ENCODE measurements around the gene GRIK5.

GRIK5 gene

GRCh38 chr19:42076380-42076944 lies 6.5 kb upstream of the GRIK5 start:
- DNase-seq (ENCODE audit: low read depth), result no peak

DNA sequence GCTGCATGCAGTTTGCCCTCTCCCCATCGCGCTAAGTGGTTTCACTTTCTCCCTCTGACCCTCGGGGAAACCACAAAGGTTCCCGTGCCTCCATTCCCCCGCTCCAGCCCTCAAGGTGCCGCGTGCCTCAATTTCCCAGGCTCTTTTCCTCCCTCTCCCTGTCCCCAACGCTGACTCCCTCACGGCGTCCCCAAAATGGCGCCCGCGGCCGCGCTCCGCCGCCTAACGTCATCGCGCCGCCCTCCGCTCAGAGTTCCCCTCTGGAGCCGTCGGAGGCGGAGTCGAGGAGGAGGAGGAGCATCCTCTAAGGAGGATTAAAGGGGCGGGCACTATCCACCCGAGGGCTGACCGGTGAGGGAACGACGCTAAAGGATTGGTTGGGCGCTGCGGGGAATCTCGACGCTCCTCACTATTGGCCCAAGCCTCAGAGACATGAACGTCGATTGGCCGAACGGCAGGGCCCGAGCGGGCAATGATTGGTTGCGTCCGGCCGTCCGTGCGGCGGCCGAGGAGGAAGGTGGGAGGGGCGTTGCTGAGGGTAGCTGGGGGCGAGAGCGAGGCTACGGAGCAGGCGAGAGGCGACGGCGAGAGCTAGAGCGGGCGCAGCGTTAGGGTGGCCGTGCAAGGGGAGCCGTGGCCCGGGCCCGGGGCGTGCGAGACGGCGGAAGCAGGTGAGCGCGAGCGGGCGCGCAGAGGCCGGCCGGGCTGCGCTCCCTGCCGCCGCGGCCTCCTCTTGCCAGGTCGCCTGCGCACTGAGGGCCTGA lies 5.8 kb upstream of the GRIK5 start, which contains the start of gene ZNF574:
ZNF574 (plus strand) TSS at position 551 of the 764 bp plus-strand sequence. CDS start 2,441 bp downstream, outside the sequence.
- DNase-seq (ENCODE audit: low read depth), result peak; percentile 95

- DNase-seq (ENCODE audit: low read depth), result no peak
Observed at GRCh38 chr19:42075364-42075615, 5.3 kb upstream of the GRIK5 start.

DNA sequence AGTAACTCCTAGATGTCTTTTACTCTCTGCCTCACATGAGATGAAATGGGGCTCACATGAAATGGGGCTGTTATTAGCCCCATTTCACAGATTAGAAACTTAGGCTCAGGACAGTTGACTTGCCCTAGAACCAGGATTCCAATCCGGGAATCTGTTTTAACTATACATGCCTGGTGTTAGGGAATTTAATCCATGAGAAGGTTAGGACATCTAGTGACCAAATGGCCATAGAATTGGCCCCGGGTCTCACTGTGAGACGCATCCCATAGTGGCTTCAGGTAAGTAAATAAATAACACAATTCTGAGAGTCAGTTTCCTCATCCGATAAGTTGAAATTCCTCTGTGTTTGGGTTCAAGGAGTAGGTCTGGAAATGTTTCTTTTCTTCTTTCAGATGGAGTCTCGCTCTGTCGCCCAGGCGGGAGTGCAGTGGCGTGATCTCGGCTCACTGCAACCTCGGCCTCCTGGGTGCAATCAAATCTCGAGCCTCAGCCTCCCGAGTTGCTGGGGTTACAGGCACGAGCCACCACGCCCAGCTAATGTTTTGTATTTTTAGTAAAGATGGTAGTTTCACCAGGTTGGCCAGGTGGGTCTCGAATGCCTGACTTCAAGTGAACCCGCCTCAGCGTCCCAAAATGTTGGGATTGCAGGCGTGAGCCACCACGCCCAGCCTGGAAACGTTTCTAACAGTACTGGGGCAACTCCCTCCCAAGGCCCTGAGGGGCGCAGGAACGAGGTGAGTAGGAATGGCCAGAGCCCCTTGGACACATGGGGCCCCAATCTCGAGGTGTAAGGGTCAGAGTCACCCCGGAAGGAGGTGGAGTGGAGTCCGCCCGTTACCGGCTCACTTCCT lies 4.7 kb upstream of the GRIK5 start:
- DNase-seq (ENCODE audit: low read depth), result no peak

GRCh38 chr19:42071247-42071646 lies 1.2 kb upstream of the GRIK5 start:
- DNase-seq (ENCODE audit: low read depth), result no peak

GRCh38 chr19:42068756-42069571 lies 1.0 kb downstream of the GRIK5 start:
- no peak for DNase-seq (ENCODE audit: low read depth)

GRCh38 chr19:42068361-42068755 lies 1.6 kb downstream of the GRIK5 start:
- DNase-seq (ENCODE audit: low read depth), result no peak

- DNase-seq (ENCODE audit: low read depth), result no peak
Observed at GRCh38 chr19:42067315-42067888, 2.6 kb downstream of the GRIK5 start.

DNA sequence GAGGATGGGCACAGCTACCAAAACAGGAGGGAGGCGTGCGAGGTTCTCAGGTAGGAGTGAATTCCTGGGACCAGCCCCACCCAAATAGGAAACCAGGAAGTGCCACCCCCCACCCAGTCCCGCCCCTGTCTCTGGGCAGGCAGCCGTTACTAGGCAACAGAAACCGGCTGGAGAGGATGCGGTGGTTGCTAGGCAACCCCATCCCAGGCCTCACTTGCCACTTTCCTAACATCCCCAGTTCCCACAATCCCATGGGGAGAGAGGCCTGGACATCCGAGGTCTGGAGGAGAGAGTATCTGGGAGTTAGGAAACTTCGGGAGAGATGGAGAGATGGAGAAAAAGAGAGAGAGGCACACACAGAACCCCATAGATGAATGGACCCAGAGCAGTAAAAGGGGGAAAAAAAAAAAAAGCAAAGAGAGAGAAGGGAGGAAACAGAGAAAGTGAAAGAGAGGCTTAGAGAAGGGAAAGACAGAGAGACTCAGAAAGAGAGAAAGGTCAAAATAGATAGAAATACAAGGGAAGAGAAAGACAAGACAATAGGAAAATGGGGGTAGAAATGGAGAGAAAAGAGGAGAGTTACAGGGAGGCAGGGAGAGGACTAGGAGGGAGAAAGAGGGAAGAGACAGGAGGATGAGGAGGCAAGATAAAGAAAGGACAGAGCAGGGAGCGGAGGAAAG lies 3.8 kb downstream of the GRIK5 start:
- DNase-seq (ENCODE audit: low read depth), result no peak

GRCh38 chr19:42065511-42065910 lies 4.5 kb downstream of the GRIK5 start:
- DNase-seq (ENCODE audit: low read depth), result no peak

DNA sequence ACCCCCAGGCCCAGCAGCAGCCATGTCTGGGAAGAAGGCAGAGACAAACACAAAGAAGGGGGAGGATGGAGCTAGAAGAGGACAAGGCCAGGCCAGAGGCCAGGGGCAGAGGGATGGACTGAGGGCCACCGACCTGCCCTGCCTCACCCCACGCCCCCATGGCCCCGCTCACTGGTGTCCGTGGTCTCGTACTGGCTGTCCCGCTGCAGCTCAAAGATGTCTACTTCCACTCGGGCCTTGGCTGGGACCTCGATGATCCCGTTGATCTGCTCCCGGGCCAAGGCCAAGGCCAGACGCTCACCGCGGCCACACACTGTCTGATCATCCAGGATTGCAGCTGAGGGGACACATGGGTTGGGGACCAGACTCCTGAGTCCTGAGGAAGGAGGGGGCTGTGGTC lies 5.0 kb downstream of the GRIK5 start:
- no peak for DNase-seq (ENCODE audit: low read depth)

GRCh38 chr19:42064432-42064831 lies 5.6 kb downstream of the GRIK5 start:
- DNase-seq (ENCODE audit: low read depth), result no peak

- DNase-seq (ENCODE audit: low read depth), result no peak
Observed at GRCh38 chr19:42062381-42062780, 7.6 kb downstream of the GRIK5 start.

GRCh38 chr19:42060117-42060516 lies 9.9 kb downstream of the GRIK5 start:
- no peak for DNase-seq (ENCODE audit: low read depth)

- no peak for DNase-seq (ENCODE audit: low read depth)
Observed at GRCh38 chr19:42059196-42059595, 10.8 kb downstream of the GRIK5 start.

DNA sequence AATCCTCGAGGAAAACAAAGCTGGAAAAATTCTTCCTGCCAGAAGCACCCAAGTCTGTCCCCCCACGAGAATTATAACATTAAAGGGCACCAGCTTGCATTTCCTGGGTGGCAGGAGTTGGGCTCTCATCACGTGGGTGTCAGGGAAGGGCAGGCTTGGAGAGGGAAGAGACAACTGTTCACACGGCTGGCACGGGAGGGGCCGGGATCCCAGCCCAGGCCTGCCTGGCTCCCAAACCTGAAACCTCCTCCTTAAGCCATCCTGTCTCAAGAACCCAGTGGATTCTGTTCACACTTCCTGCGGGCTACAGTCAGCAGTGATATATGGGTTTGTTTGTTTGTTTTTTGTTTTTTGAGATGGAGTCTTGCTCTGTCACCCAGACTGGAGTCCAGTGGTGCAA lies 12.2 kb downstream of the GRIK5 start:
- no peak for DNase-seq (ENCODE audit: low read depth)

- DNase-seq (ENCODE audit: low read depth), result no peak
Observed at GRCh38 chr19:42054205-42054604, 15.8 kb downstream of the GRIK5 start.

- DNase-seq (ENCODE audit: low read depth), result no peak
Observed at GRCh38 chr19:42053037-42053935, 16.7 kb downstream of the GRIK5 start.

- DNase-seq (ENCODE audit: low read depth), result no peak
Observed at GRCh38 chr19:42052241-42052863, 17.7 kb downstream of the GRIK5 start.
